Mesendoderm (in vitro differentiated cells): ENCODE measurements around the gene STAT3.

Experiments
- DNase-seq: peaks from one replicate; pipeline ENCODE4 v3.0.0; 2013
- H2AK5ac ChIP-seq: 2 replicates; pipeline ENCODE4 v1.6.1; 2013; ENCODE audit warnings: low read length, inconsistent platforms
- H2BK120ac ChIP-seq: 2 replicates; pipeline ENCODE4 v1.6.1; 2013; ENCODE audit warnings: low read depth, mild to moderate bottlenecking, low read length, moderate library complexity, mixed read lengths
- H2BK15ac ChIP-seq: replicated peaks from 2 replicates; pipeline ENCODE4 v1.6.1; 2013; ENCODE audit warnings: low read depth, mild to moderate bottlenecking, moderate library complexity
- H2BK5ac ChIP-seq: 2 replicates; pipeline ENCODE4 v1.6.1; 2013; ENCODE audit warnings: low read length, inconsistent platforms
- H3K18ac ChIP-seq: 2 replicates; pipeline ENCODE4 v1.6.1; 2013; ENCODE audit warnings: mild to moderate bottlenecking, low read length, mixed read lengths
- H3K23ac ChIP-seq: one replicate; pipeline ENCODE4 v1.6.1; 2013; ENCODE audit warnings: low read length
- H3K27ac ChIP-seq: 2 replicates; pipeline ENCODE4 v1.5.1; 2013; ENCODE audit warnings: low read depth, mild to moderate bottlenecking, inconsistent platforms, low read length, moderate library complexity
- H3K27me3 ChIP-seq: 2 replicates; pipeline ENCODE4 v1.6.1; 2013; ENCODE audit warnings: low read length, control low read depth, mild to moderate bottlenecking, inconsistent platforms; ENCODE audit not compliant: insufficient read depth, poor library complexity
- H3K36me3 ChIP-seq: 2 replicates; pipeline ENCODE4 v1.6.1; 2013; ENCODE audit warnings: low read length, inconsistent platforms; ENCODE audit not compliant: control insufficient read depth, insufficient read depth
- H3K4ac ChIP-seq: one replicate; pipeline ENCODE4 v1.6.1; 2013; ENCODE audit warnings: low read depth, mild to moderate bottlenecking, low read length, moderate library complexity
- H3K4me1 ChIP-seq: 2 replicates; pipeline ENCODE4 v1.6.1; 2013; ENCODE audit warnings: low read depth, low read length, inconsistent platforms; ENCODE audit not compliant: control insufficient read depth
- H3K4me2 ChIP-seq: 2 replicates; pipeline ENCODE4 v1.6.1; 2013; ENCODE audit warnings: low read length
- H3K4me3 ChIP-seq: 2 replicates; pipeline ENCODE4 v1.5.1; 2013; ENCODE audit warnings: mild to moderate bottlenecking, low read length
- H3K56ac ChIP-seq: one replicate; pipeline ENCODE4 v1.6.1; 2013; ENCODE audit warnings: low read length
- H3K79me1 ChIP-seq: 2 replicates; pipeline ENCODE4 v1.6.1; 2013; ENCODE audit warnings: low read length, inconsistent platforms
- H3K79me2 ChIP-seq: 2 replicates; pipeline ENCODE4 v1.6.1; 2013; ENCODE audit warnings: mild to moderate bottlenecking, low read length; ENCODE audit not compliant: control insufficient read depth, insufficient read depth
- H3K9ac ChIP-seq: 2 replicates; pipeline ENCODE4 v1.6.1; 2013; ENCODE audit warnings: low read length, inconsistent platforms
- H4K5ac ChIP-seq: one replicate; pipeline ENCODE4 v1.6.1; 2013; ENCODE audit warnings: low read length
- H4K8ac ChIP-seq: one replicate; pipeline ENCODE4 v1.6.1; 2013; ENCODE audit warnings: low read depth, mild to moderate bottlenecking, control low read depth, low read length, moderate library complexity
- WGBS: extraction: QIAGEN DNeasy Blood & Tissue Kit; methylation state at CpG from one replicate; pipeline ENCODE4 v1.1.7; 2013; ENCODE audit warnings: low lambda C conversion rate, missing lambda C conversion rate; ENCODE audit not compliant: insufficient coverage; ENCODE audit errors: extremely low coverage; 5-methylcytosine and 5-hydroxymethylcytosine counted together

Gene STAT3

GRCh38 chr17:42406615-42407288, 18.5 kb upstream of the STAT3 start:
- Histone ChIP-seq H3K27ac (no peak overlapping the region), H3K18ac (no peak overlapping the region), H4K8ac (no peak overlapping the region), H2BK120ac (no peak overlapping the region), H3K4me3 (no peak overlapping the region), H3K79me2 (no peaks in the 10 kb centered on the region), H3K4me1 (no peaks in the 10 kb centered on the region), H2BK15ac (no peak overlapping the region), H3K23ac (no peak overlapping the region), H3K27me3 (no peaks in the 10 kb centered on the region), H3K56ac (no peak overlapping the region), H2BK5ac (no peak overlapping the region), H3K36me3 (no peaks in the 10 kb centered on the region), H2AK5ac (no peak overlapping the region), H3K79me1 (no peaks in the 10 kb centered on the region), H3K9ac (no peak overlapping the region), H3K4ac (no peak overlapping the region), H4K5ac (no peak overlapping the region), H3K4me2 (no peak overlapping the region)
- no peak for DNase-seq
- no CpG with 5 or more reads among the region's 5 CpGs for WGBS

- Histone ChIP-seq H3K18ac (no peak overlapping the region), H2AK5ac (no peak overlapping the region), H2BK5ac (no peak overlapping the region), H2BK15ac (no peak overlapping the region), H3K4me1 (no peaks in the 10 kb centered on the region), H3K56ac (no peak overlapping the region), H2BK120ac (no peak overlapping the region), H3K23ac (no peak overlapping the region), H3K4ac (no peak overlapping the region), H3K9ac (no peak overlapping the region), H3K4me3 (no peak overlapping the region), H3K27ac (no peak overlapping the region), H3K79me1 (no peaks in the 10 kb centered on the region), H4K8ac (no peak overlapping the region), H4K5ac (no peak overlapping the region), H3K4me2 (no peak overlapping the region), H3K27me3 (no peaks in the 10 kb centered on the region), H3K36me3 (no peaks in the 10 kb centered on the region), H3K79me2 (no peaks in the 10 kb centered on the region)
- DNase-seq, result peak; percentile 72
- no CpG with 5 or more reads among the region's 26 CpGs for WGBS
Measured at GRCh38 chr17:42405963-42406495, 17.8 kb upstream of the STAT3 start.

- Histone ChIP-seq H3K27ac (no peak overlapping the region), H3K9ac (no peak overlapping the region), H3K18ac (no peak overlapping the region), H3K27me3 (no peaks in the 10 kb centered on the region), H3K79me1 (no peaks in the 10 kb centered on the region), H3K23ac (no peak overlapping the region), H3K4me1 (peaks cover 2% of the 10 kb centered on the region), H2BK15ac (no peak overlapping the region), H3K36me3 (no peaks in the 10 kb centered on the region), H2AK5ac (no peak overlapping the region), H3K79me2 (no peaks in the 10 kb centered on the region), H4K5ac (no peak overlapping the region), H2BK5ac (no peak overlapping the region), H2BK120ac (no peak overlapping the region), H4K8ac (no peak overlapping the region), H3K4me2 (no peak overlapping the region), H3K4me3 (no peak overlapping the region), H3K56ac (no peak overlapping the region), H3K4ac (no peak overlapping the region)
- DNase-seq, result no peak
- WGBS, result no CpG with 5 or more reads among the region's 35 CpGs
Measured at GRCh38 chr17:42405076-42405475, 16.8 kb upstream of the STAT3 start.

GRCh38 chr17:42404326-42405055, 16.2 kb upstream of the STAT3 start:
- Histone ChIP-seq H3K27ac (no peak overlapping the region), H3K4ac (no peak overlapping the region), H3K56ac (no peak overlapping the region), H2BK5ac (no peak overlapping the region), H3K18ac (no peak overlapping the region), H4K8ac (no peak overlapping the region), H3K9ac (no peak overlapping the region), H2AK5ac (no peak overlapping the region), H3K4me1 (peaks cover 3% of the 10 kb centered on the region), H3K27me3 (no peaks in the 10 kb centered on the region), H3K79me2 (no peaks in the 10 kb centered on the region), H3K4me3 (no peak overlapping the region), H2BK15ac (no peak overlapping the region), H3K79me1 (no peaks in the 10 kb centered on the region), H2BK120ac (no peak overlapping the region), H3K4me2 (no peak overlapping the region), H3K23ac (no peak overlapping the region), H3K36me3 (no peaks in the 10 kb centered on the region), H4K5ac (no peak overlapping the region)
- no peak for DNase-seq
- WGBS, result no CpG with 5 or more reads among the region's 63 CpGs

- H4K5ac ChIP-seq, result no peak overlapping the region
- no peak overlapping the region for H2BK5ac ChIP-seq
- no peaks in the 10 kb centered on the region for H3K79me2 ChIP-seq
- peaks cover 2% of the 10 kb centered on the region for H3K27me3 ChIP-seq
- peaks cover 3% of the 10 kb centered on the region for H3K4me1 ChIP-seq
- H3K36me3 ChIP-seq, result no peaks in the 10 kb centered on the region
- H3K4ac ChIP-seq, result no peak overlapping the region
- no peak overlapping the region for H2AK5ac ChIP-seq
- no peak overlapping the region for H2BK15ac ChIP-seq
- no peak overlapping the region for H3K9ac ChIP-seq
- H3K56ac ChIP-seq, result no peak overlapping the region
- no peak overlapping the region for H3K4me3 ChIP-seq
- no peak overlapping the region for H3K27ac ChIP-seq
- H3K4me2 ChIP-seq, result no peak overlapping the region
- no peak overlapping the region for H4K8ac ChIP-seq
- H3K79me1 ChIP-seq, result no peaks in the 10 kb centered on the region
- H2BK120ac ChIP-seq, result no peak overlapping the region
- H3K18ac ChIP-seq, result no peak overlapping the region
- WGBS, result no CpG with 5 or more reads among the region's 6 CpGs
- peak; percentile 51 for DNase-seq
- no peak overlapping the region for H3K23ac ChIP-seq
Measured at GRCh38 chr17:42403150-42403549, 14.9 kb upstream of the STAT3 start.
